Stimulated activated effector memory CD8-positive, alpha-beta T cell treated with anti-CD3 and anti-CD28 coated beads, Interleukin-12 subunit alpha, Interleukin-12 subunit beta, amount 100 ng/mL, for 72 hours (primary cell): ENCODE results near the gene MESD.
A peak's percentile ranks its signal among the peaks of the same experiment; 100 is the strongest.

Experiments used
- ATAC-seq: fragments of 150-1000 bp; cut with Tn5 transposase; 2 replicates; pipeline ENCODE4 v1.10.0; 2021
- DNase-seq, 2 donors: peaks; one replicate each; pipeline ENCODE4 v3.0.0; 2021 to 2022; ENCODE audit warnings: low spot score in 2 of 2
- H3K27ac Mint-ChIP-seq: one replicate; pipeline ENCODE4 v1.8.0; 2022; ENCODE audit warnings: mild to moderate bottlenecking, mixed read lengths
- H3K36me3 Mint-ChIP-seq: one replicate; pipeline ENCODE4 v1.8.0; 2022; ENCODE audit warnings: mild to moderate bottlenecking, mixed read lengths
- H3K4me1 Mint-ChIP-seq: one replicate; pipeline ENCODE4 v1.8.0; 2022; ENCODE audit warnings: mixed read lengths
- H3K4me3 Mint-ChIP-seq: one replicate; pipeline ENCODE4 v1.8.0; 2022; ENCODE audit warnings: mild to moderate bottlenecking, mixed read lengths
- H3K9me3 Mint-ChIP-seq: one replicate; pipeline ENCODE4 v1.8.0; 2022; ENCODE audit warnings: mixed read lengths

MESD gene

GRCh38 chr15:80986487-80986886 is 3.1 kb downstream of the MESD start:
- Mint-ChIP-seq H3K4me3 (no peak overlapping the region), H3K4me1 (peaks cover 73% of the 10 kb centered on the region), H3K27ac (peak overlapping the region; percentile 26), H3K36me3 (peaks cover 50% of the 10 kb centered on the region), H3K9me3 (no peaks in the 10 kb centered on the region)
- no peak for ATAC-seq
- no peak for DNase-seq

GRCh38 chr15:80985981-80986380 is 3.6 kb downstream of the MESD start:
- H3K4me3 Mint-ChIP-seq, result no peak overlapping the region
- ATAC-seq, result no peak

GRCh38 chr15:80984856-80985255 is 4.8 kb downstream of the MESD start:
- Mint-ChIP-seq H3K9me3 (no peaks in the 10 kb centered on the region), H3K36me3 (peaks cover 66% of the 10 kb centered on the region), H3K27ac (no peak overlapping the region), H3K4me3 (no peak overlapping the region), H3K4me1 (peaks cover 67% of the 10 kb centered on the region)
- DNase-seq, result no peak
- ATAC-seq, result no peak

More at GRCh38 chr15:80985981-80986380, 3.6 kb downstream of the MESD start:
- Mint-ChIP-seq H3K27ac (peak overlapping the region; percentile 26), H3K36me3 (peaks cover 55% of the 10 kb centered on the region), H3K4me1 (peaks cover 68% of the 10 kb centered on the region), H3K9me3 (no peaks in the 10 kb centered on the region)
- DNase-seq, result no peak

- Mint-ChIP-seq H3K9me3 (no peaks in the 10 kb centered on the region), H3K4me3 (no peak overlapping the region), H3K27ac (peak overlapping the region; percentile 3), H3K36me3 (peaks cover 74% of the 10 kb centered on the region), H3K4me1 (peaks cover 64% of the 10 kb centered on the region)
- DNase-seq (no peak), ATAC-seq (no peak)
Measured at GRCh38 chr15:80982839-80983238, 6.8 kb downstream of the MESD start.

GRCh38 chr15:80982205-80982604 is 7.4 kb downstream of the MESD start:
- peak overlapping the region; percentile 3 for H3K27ac Mint-ChIP-seq
- ATAC-seq, result no peak
- H3K9me3 Mint-ChIP-seq, result no peaks in the 10 kb centered on the region
- H3K36me3 Mint-ChIP-seq, result peaks cover 78% of the 10 kb centered on the region
- peaks cover 68% of the 10 kb centered on the region for H3K4me1 Mint-ChIP-seq
- no peak for DNase-seq
- no peak overlapping the region for H3K4me3 Mint-ChIP-seq

GRCh38 chr15:80979538-80980200 is 9.9 kb downstream of the MESD start:
- DNase-seq (no peak), ATAC-seq (no peak)
- Mint-ChIP-seq H3K9me3 (no peaks in the 10 kb centered on the region), H3K4me3 (no peak overlapping the region), H3K36me3 (peaks cover 73% of the 10 kb centered on the region), H3K27ac (peak overlapping the region; percentile 67), H3K4me1 (peaks cover 59% of the 10 kb centered on the region)

- H3K9me3 Mint-ChIP-seq, result no peaks in the 10 kb centered on the region
- DNase-seq, result no peak
Measured at GRCh38 chr15:80978685-80979329, 10.8 kb downstream of the MESD start.

GRCh38 chr15:80977627-80978036 is 12.0 kb downstream of the MESD start:
- Mint-ChIP-seq H3K4me3 (no peak overlapping the region), H3K27ac (peak overlapping the region; percentile 67), H3K4me1 (peaks cover 50% of the 10 kb centered on the region), H3K9me3 (no peaks in the 10 kb centered on the region), H3K36me3 (peaks cover 77% of the 10 kb centered on the region)
- ATAC-seq (peak; percentile 64), DNase-seq (no peak)

More at GRCh38 chr15:80978685-80979329, 10.8 kb downstream of the MESD start:
- H3K36me3 Mint-ChIP-seq, result peaks cover 75% of the 10 kb centered on the region
- H3K27ac Mint-ChIP-seq, result peak overlapping the region; percentile 67
- H3K4me1 Mint-ChIP-seq, result peaks cover 56% of the 10 kb centered on the region
- no peak for ATAC-seq
- no peak overlapping the region for H3K4me3 Mint-ChIP-seq

- H3K27ac Mint-ChIP-seq, result peak overlapping the region; percentile 67
- no peaks in the 10 kb centered on the region for H3K9me3 Mint-ChIP-seq
- no peak for ATAC-seq
- H3K36me3 Mint-ChIP-seq, result peaks cover 77% of the 10 kb centered on the region
- no peak for DNase-seq
- H3K4me1 Mint-ChIP-seq, result peaks cover 43% of the 10 kb centered on the region
- no peak overlapping the region for H3K4me3 Mint-ChIP-seq
Measured at GRCh38 chr15:80976851-80977250, 12.8 kb downstream of the MESD start.

GRCh38 chr15:80974914-80975313 is 14.7 kb downstream of the MESD start:
- peaks cover 43% of the 10 kb centered on the region for H3K4me1 Mint-ChIP-seq
- H3K4me3 Mint-ChIP-seq, result no peak overlapping the region
- no peaks in the 10 kb centered on the region for H3K9me3 Mint-ChIP-seq
- H3K36me3 Mint-ChIP-seq, result peaks cover 72% of the 10 kb centered on the region
- DNase-seq (no peak), ATAC-seq (peak; percentile 44)
- H3K27ac Mint-ChIP-seq, result no peak overlapping the region

- DNase-seq, result no peak
- H3K4me1 Mint-ChIP-seq, result peaks cover 21% of the 10 kb centered on the region
- no peak overlapping the region for H3K4me3 Mint-ChIP-seq
- no peaks in the 10 kb centered on the region for H3K9me3 Mint-ChIP-seq
- H3K27ac Mint-ChIP-seq, result peak overlapping the region; percentile 52
- H3K36me3 Mint-ChIP-seq, result peaks cover 64% of the 10 kb centered on the region
- ATAC-seq, result no peak
Measured at GRCh38 chr15:80972276-80972675, 17.3 kb downstream of the MESD start.

- DNase-seq, result no peak
- peaks cover 64% of the 10 kb centered on the region for H3K36me3 Mint-ChIP-seq
- no peaks in the 10 kb centered on the region for H3K9me3 Mint-ChIP-seq
- peaks cover 13% of the 10 kb centered on the region for H3K4me1 Mint-ChIP-seq
- H3K27ac Mint-ChIP-seq, result no peak overlapping the region
- ATAC-seq, result no peak
- no peak overlapping the region for H3K4me3 Mint-ChIP-seq
Measured at GRCh38 chr15:80971143-80971542, 18.5 kb downstream of the MESD start.

- no peak for ATAC-seq
- peaks cover 64% of the 10 kb centered on the region for H3K36me3 Mint-ChIP-seq
- no peak for DNase-seq
- H3K27ac Mint-ChIP-seq, result peak overlapping the region; percentile 43
- no peak overlapping the region for H3K4me3 Mint-ChIP-seq
- peaks cover 11% of the 10 kb centered on the region for H3K4me1 Mint-ChIP-seq
- H3K9me3 Mint-ChIP-seq, result no peaks in the 10 kb centered on the region
Measured at GRCh38 chr15:80970658-80971057, 19.0 kb downstream of the MESD start.

- DNase-seq (peak; percentile 53 to 74), ATAC-seq (peak; percentile 49)
- H3K4me3 Mint-ChIP-seq, result no peak overlapping the region
- peaks cover 6% of the 10 kb centered on the region for H3K4me1 Mint-ChIP-seq
- H3K27ac Mint-ChIP-seq, result peak overlapping the region; percentile 43
- peaks cover 64% of the 10 kb centered on the region for H3K36me3 Mint-ChIP-seq
- H3K9me3 Mint-ChIP-seq, result no peaks in the 10 kb centered on the region
Measured at GRCh38 chr15:80970018-80970657, 19.5 kb downstream of the MESD start.

GRCh38 chr15:80969316-80969715 is 20.3 kb downstream of the MESD start:
- H3K36me3 Mint-ChIP-seq, result peaks cover 64% of the 10 kb centered on the region
- H3K4me1 Mint-ChIP-seq, result peaks cover 12% of the 10 kb centered on the region

More at GRCh38 chr15:80969316-80969715, 20.3 kb downstream of the MESD start:
- Mint-ChIP-seq H3K9me3 (no peaks in the 10 kb centered on the region), H3K27ac (no peak overlapping the region), H3K4me3 (no peak overlapping the region)
- no peak for DNase-seq
- no peak for ATAC-seq
